ENCODE data around the gene RAB37.

DNA sequence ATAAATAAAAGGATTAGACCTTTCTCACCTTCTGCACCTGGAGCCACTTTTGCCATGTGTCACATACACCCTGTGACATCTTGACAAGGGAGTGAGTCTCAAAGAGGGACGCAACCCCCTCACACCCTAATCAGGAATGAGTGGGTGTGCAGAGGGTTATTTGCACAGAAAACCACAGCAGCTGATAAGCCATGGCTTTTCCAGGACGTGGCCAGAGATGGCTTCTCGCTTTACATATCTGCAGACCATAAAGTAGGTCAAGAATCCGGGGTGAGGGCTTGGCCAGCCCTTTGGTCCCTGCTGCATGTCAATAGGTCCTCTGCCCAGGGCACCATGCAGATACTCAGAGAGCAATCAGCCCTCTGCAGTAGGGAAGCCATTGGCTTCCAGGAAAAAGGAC is 21.9 kb upstream of the RAB37 start:
- TF ChIP-seq, protein P1, sequence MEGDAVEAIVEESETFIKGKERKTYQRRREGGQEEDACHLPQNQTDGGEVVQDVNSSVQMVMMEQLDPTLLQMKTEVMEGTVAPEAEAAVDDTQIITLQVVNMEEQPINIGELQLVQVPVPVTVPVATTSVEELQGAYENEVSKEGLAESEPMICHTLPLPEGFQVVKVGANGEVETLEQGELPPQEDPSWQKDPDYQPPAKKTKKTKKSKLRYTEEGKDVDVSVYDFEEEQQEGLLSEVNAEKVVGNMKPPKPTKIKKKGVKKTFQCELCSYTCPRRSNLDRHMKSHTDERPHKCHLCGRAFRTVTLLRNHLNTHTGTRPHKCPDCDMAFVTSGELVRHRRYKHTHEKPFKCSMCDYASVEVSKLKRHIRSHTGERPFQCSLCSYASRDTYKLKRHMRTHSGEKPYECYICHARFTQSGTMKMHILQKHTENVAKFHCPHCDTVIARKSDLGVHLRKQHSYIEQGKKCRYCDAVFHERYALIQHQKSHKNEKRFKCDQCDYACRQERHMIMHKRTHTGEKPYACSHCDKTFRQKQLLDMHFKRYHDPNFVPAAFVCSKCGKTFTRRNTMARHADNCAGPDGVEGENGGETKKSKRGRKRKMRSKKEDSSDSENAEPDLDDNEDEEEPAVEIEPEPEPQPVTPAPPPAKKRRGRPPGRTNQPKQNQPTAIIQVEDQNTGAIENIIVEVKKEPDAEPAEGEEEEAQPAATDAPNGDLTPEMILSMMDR (conservative IDR thresholded peaks at IDR 0.05; ENCODE audit: low read length) = no peak
- no peak for TF ChIP-seq EZH2phosphoT487 (IDR thresholded peaks at IDR 0.05; ENCODE audit: borderline replicate concordance)

All from Loucy (cell line).